Measurements from ENCODE around the gene ANKRD2.

DNA sequence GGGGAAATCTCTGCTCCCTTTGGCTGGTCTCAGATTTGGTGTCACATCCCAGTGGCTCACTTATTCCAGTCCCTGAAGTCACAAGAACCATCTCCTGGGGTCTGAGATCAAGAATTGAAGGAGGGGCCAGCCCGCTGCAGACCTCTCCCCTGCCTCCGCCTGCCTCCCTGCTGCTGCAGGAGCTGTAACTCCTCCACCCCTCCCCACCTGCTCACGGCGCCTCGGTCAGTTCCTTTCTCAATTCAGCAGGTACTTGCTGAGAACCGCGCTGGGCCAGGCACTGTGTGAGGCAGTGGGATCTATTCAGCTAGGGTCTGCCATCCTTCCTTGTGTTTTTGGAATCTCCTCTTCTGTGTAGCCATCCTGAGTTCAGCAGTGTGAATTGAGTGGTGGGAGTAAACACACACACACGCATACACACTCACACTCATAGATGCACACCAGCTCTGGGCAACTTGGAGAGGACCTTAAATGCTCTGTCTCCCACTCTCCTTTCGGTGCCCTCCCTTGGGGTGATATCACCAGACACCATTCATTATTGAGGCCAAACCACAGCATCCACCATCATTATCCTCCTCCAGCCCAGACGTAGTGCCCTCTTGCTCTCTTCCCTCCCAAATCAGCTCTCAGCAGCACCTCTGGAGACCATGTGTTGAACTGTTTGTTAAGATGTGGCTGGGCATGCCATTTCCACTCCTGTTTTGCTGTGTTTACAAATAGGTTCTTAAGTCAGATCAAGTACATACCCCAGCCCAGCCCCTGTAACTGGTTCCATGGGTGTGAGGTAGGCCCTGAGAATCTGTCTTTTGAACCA, 22.0 kb upstream of the ANKRD2 start:
- no peak for TF ChIP-seq EP300 (IDR thresholded peaks at IDR 0.05)
- TF ChIP-seq, protein P1, sequence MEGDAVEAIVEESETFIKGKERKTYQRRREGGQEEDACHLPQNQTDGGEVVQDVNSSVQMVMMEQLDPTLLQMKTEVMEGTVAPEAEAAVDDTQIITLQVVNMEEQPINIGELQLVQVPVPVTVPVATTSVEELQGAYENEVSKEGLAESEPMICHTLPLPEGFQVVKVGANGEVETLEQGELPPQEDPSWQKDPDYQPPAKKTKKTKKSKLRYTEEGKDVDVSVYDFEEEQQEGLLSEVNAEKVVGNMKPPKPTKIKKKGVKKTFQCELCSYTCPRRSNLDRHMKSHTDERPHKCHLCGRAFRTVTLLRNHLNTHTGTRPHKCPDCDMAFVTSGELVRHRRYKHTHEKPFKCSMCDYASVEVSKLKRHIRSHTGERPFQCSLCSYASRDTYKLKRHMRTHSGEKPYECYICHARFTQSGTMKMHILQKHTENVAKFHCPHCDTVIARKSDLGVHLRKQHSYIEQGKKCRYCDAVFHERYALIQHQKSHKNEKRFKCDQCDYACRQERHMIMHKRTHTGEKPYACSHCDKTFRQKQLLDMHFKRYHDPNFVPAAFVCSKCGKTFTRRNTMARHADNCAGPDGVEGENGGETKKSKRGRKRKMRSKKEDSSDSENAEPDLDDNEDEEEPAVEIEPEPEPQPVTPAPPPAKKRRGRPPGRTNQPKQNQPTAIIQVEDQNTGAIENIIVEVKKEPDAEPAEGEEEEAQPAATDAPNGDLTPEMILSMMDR (IDR thresholded peaks at IDR 0.05): no peak
